Kidney (tissue), 14 donors: ENCODE data around the gene CLOCK. TPM values are rescaled to one million over a fixed set of nuclear protein-coding genes. Genes with fewer than 3 reads are reported as not detected.

ENCODE experiments used
- DNase-seq, 5 donors: peaks; one replicate each; pipeline ENCODE4 v3.0.0-alpha.2; 2013 to 2020
- FAIRE-seq: peaks from 2 replicates; lab custom pipeline; 2012; peaks lifted over from hg19 to GRCh38; lab: Jason Lieb, UNC
- H3K27ac ChIP-seq, 2 donors: one replicate each; pipeline ENCODE4 v1.7.0; 2013; ENCODE audit warnings: low read depth in 2 of 2, low read length in 2 of 2, inconsistent platforms in 1 of 2
- H3K27me3 ChIP-seq: one replicate; pipeline ENCODE4 v1.7.1; 2013; ENCODE audit warnings: low read length, inconsistent platforms; ENCODE audit not compliant: control insufficient read depth, insufficient read depth
- H3K36me3 ChIP-seq, 3 donors: one replicate each; pipeline versions ENCODE4 v1.7.0 to v1.7.1; 2013; ENCODE audit warnings: low read length in 3 of 3, control low read depth in 1 of 3, inconsistent platforms in 1 of 3; ENCODE audit not compliant: insufficient read depth in 3 of 3, control insufficient read depth in 2 of 3
- H3K4me1 ChIP-seq, 3 donors: one replicate each; pipeline versions ENCODE4 v1.7.0 to v1.7.1; 2013; ENCODE audit warnings: low read length in 3 of 3, inconsistent platforms in 1 of 3, low read depth in 1 of 3; ENCODE audit not compliant: control insufficient read depth in 2 of 3, insufficient read depth in 2 of 3
- H3K4me3 ChIP-seq, 3 donors: one replicate each; pipeline versions ENCODE4 v1.7.0 to v1.8.1; 2013; ENCODE audit warnings: low read length in 3 of 3, control low read depth in 1 of 3, inconsistent platforms in 1 of 3
- H3K9ac ChIP-seq, 3 donors: one replicate each; pipeline versions ENCODE4 v1.7.0 to v1.7.1; 2013; ENCODE audit warnings: low read length in 3 of 3, control low read depth in 1 of 3, inconsistent platforms in 1 of 3
- H3K9me3 ChIP-seq, 3 donors: one replicate each; pipeline versions ENCODE4 v1.7.0 to v1.7.1; 2013; ENCODE audit warnings: low read length in 3 of 3, control low read depth in 1 of 3, inconsistent platforms in 1 of 3; ENCODE audit not compliant: control insufficient read depth in 2 of 3, insufficient read depth in 1 of 3
- CTCF ChIP-seq: IDR thresholded peaks from 3 replicates; pipeline ENCODE4 v1.5.1; 2012; ENCODE audit warnings: mild to moderate bottlenecking, moderate library complexity, borderline replicate concordance; ENCODE audit not compliant: insufficient read depth; ENCODE audit errors: extremely low read depth
- intact Hi-C: fragments of 100-400 bp; cut with DNase I; formaldehyde crosslinking; loops from one replicate; pipeline ENCODE4 v1.11.1; 2022
- polyA plus RNA-seq: library from polyadenylated mRNA; stranded (reverse); fragments of 350-450 nt; fragmentation: Illumina TruSeq; extraction: RNeasy Lipid Tissue Mini Kit (QIAGEN cat#74804); gene quantifications from one replicate; pipeline ENCODE4 v1.2.3, GENCODE V29; 2014; ENCODE audit warnings: low read depth, low replicate concordance; ENCODE audit not compliant: insufficient read depth
- total RNA-seq: library from RNA; stranded (reverse); fragmentation: NEBNext Ultra II Directional; extraction: Animal tissue kit (Norgen Biotek cat#: 25700); gene quantifications from one replicate; pipeline ENCODE4 v1.2.1, GENCODE V29; 2021
- donor health status: control.
- donor health status: control.
- donor health status: control.
- donor health status: control.
- donor health status: control.
- donor health status: DM: yes; HTN: yes; CAD: no.
- donor health status: Normal renal cell carcinoma (clear cell type).

Gene CLOCK
- total and polyA plus RNA-seq, 2 donors from 2014 or later, result 3.8 to 28.9 TPM

GRCh38 chr4:55437356-55437796, 109.3 kb downstream of the CLOCK start:
- no peaks in the 10 kb centered on the region for H3K9me3 ChIP-seq
- intact Hi-C loops, result no loop called here
- H3K36me3 ChIP-seq, result peaks cover 9 to 22% (median 16%) of the 10 kb centered on the region in 3 donors
- H3K4me1 ChIP-seq, result peaks cover 0 to 3% (median 0%) of the 10 kb centered on the region in 3 donors
- FAIRE-seq (no peak), DNase-seq (no peak)
- no peak for TF ChIP-seq CTCF
- no peaks in the 10 kb centered on the region for H3K27me3 ChIP-seq
- H3K27ac ChIP-seq, result no peak overlapping the region
- H3K4me3 ChIP-seq, result no peak overlapping the region
- H3K9ac ChIP-seq, result no peak overlapping the region

DNA sequence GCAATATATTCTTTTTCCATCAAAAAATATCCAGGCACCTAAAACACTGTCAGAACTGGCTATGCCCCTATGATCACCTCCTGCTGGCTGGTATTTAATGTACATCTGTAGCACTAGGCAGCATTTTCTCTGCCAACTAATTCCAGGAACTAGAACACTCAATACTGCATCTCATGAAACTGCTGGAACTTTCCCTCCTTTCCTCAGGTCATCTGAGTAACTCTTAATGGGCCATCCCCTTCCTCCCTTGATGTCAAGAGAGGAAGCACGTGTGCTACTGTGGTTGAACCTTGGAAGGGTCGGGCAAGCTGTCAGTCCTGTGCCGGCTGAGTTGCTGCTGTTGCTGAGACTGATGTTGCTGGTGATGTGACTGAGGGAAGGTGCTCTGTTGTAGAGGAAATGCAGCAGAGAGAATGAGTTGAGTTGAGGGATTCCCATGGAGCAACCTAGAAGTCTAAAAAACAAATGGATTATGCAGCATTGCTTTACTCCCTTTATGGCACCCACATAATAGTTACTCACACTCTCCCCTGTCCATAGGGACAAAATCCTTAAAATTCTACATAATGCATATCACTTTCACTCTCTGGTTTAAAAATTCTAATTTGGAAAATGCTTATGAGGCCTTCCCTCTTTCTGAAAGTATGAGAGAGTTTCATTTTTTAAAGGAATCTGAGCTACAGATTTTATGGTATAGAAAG, 111.4 kb downstream of the CLOCK start:
- Histone ChIP-seq H3K27me3 (no peaks in the 10 kb centered on the region), H3K4me3 (no peak overlapping the region), H3K9me3 (no peaks in the 10 kb centered on the region), H3K4me1 (peaks cover 0 to 3% (median 0%) of the 10 kb centered on the region in 3 donors), H3K36me3 (peaks cover 5 to 14% (median 11%) of the 10 kb centered on the region in 3 donors), H3K9ac (no peak overlapping the region), H3K27ac (no peak overlapping the region)
- DNase-seq (peak in 2 of 5 donors; percentile 7 to 14), FAIRE-seq (no peak)
- intact Hi-C loops, result no loop called here
- TF ChIP-seq CTCF, result no peak

GRCh38 chr4:55431710-55432336, 114.9 kb downstream of the CLOCK start:
- no peak overlapping the region for H3K27ac ChIP-seq

More at GRCh38 chr4:55431710-55432336, 114.9 kb downstream of the CLOCK start:
- no peak for DNase-seq
- Histone ChIP-seq H3K9me3 (no peaks in the 10 kb centered on the region), H3K27me3 (no peaks in the 10 kb centered on the region), H3K4me1 (peaks cover 0 to 3% (median 0%) of the 10 kb centered on the region in 3 donors), H3K9ac (no peak overlapping the region), H3K36me3 (peaks cover 5 to 19% (median 16%) of the 10 kb centered on the region in 3 donors), H3K4me3 (no peak overlapping the region)
- no peak for FAIRE-seq
- no peak for TF ChIP-seq CTCF
- intact Hi-C loops, result no loop called here
